Medulla oblongata (tissue), 1 donor: ENCODE data around the gene OLIG3.

Experiments
- DNase-seq: peaks from one replicate; pipeline ENCODE4 v3.0.0-alpha.2; 2015; ENCODE audit errors: extremely low spot score

The OLIG3 gene

DNA sequence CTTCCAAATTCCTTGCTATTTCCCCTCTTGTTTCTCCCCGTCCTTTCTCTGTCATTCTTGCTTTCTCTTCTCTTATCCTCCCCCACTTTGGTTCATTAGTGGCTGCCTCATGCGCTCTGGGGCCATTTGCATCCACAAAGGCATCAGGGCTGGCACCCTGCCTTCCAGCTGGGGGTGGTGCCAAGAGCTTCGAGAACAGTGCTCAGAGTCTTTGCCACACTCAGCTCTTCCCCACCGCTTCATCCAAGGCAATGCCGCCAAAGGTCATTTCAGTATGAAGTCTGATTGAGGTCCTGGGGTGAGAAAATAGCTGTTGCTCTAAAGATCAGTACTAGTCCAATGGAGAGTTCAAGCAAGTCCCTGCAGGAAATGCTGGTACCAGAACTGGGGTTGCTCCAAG is 22.7 kb downstream of the OLIG3 start:
- peak; percentile 42 for DNase-seq

DNA sequence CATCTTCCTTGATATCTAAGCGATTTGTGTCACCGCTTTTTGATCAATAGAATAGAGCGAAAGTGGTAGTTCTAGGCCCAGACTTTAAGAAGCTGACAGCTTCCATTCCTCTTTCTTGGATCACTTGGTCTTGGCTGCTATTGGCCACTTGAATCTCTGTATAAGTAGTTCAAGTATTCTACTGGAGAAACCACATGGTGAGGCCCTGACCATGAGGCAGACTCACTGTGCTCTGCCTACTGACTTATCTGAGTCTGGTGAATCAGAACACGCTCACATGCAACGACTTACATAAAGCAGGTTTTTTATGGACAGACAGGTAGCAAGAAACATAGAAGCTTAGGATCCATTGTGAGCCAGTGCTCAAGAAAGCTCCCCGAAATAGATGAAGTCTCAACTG is 27.0 kb downstream of the OLIG3 start:
- DNase-seq = no peak

GRCh38 chr6:137465378-137466009 is 28.7 kb downstream of the OLIG3 start:
- DNase-seq = no peak

- DNase-seq = no peak
These were observed 41.8 kb downstream of the OLIG3 start for GRCh38 chr6:137452333-137452894.

DNA sequence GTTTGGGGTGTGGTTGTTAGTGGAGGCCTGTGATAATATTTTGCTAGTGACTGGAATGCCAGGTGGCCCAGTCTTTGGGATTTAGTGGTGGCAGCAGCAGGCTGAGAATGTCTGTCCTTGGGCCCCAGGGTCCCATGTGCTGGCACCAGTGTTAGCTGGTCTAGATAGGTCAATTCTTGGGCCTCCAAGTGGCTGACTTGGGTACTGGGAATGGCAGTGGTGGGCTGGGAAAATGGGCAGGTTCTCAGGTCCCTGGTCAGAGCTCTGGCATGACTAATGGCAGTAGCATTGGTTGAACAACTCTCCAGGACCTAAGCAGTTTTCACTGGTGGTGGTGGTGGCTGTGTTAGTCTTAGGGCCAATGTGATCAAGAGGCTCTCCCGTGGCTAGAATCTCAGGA is 50.3 kb downstream of the OLIG3 start:
- no peak for DNase-seq
